ENCODE results near the gene HIRA.

GRCh38 chr22:19285831-19286230 is 145.7 kb downstream of the HIRA start:
- TF ChIP-seq TAF1 (IDR thresholded peaks at IDR 0.05; ENCODE audit: borderline replicate concordance, low read depth, low read length) (no peak), POLR2AphosphoS5 (IDR thresholded peaks at IDR 0.05; ENCODE audit: low read depth, low read length) (no peak)
